Loucy (cell line): ENCODE measurements around the gene IKBKG.

Experiments used
- H2AFZ ChIP-seq: fragments of 200-600 bp; sonication (generic); 2 replicates; pipeline ENCODE4 v1.6.0; 2016; ENCODE audit warnings: antibody characterized with exemption, mild to moderate bottlenecking, low read length, moderate library complexity
- H3F3A ChIP-seq: fragments of 200-600 bp; 2 replicates; pipeline ENCODE4 v1.6.0; 2016; ENCODE audit warnings: antibody characterized with exemption, low read depth, mild to moderate bottlenecking
- H3K27me3 ChIP-seq: fragments of 200-600 bp; sonication (generic); 2 replicates; pipeline ENCODE4 v1.6.1; 2014; ENCODE audit warnings: low read length, mild to moderate bottlenecking; ENCODE audit not compliant: insufficient read depth, poor library complexity, severe bottlenecking
- H3K36me3 ChIP-seq: fragments of 200-600 bp; sonication (generic); 2 replicates; pipeline ENCODE4 v1.6.1; 2016; ENCODE audit warnings: low read length; ENCODE audit not compliant: insufficient read depth
- H3K4me1 ChIP-seq: fragments of 200-600 bp; sonication (generic); 2 replicates; pipeline ENCODE4 v1.5.1; 2014; ENCODE audit warnings: low read length, mild to moderate bottlenecking; ENCODE audit not compliant: insufficient read depth, poor library complexity, severe bottlenecking
- H3K4me2 ChIP-seq: fragments of 200-600 bp; sonication (generic); 2 replicates; pipeline ENCODE4 v1.6.0; 2014; ENCODE audit warnings: antibody characterized with exemption, low read length, low read depth, mild to moderate bottlenecking; ENCODE audit not compliant: poor library complexity, severe bottlenecking
- H3K4me3 ChIP-seq: fragments of 200-600 bp; sonication (generic); 2 replicates; pipeline ENCODE4 v1.5.1; 2014; ENCODE audit warnings: low read length, mild to moderate bottlenecking, mixed read lengths; ENCODE audit not compliant: poor library complexity, severe bottlenecking
- H3K79me2 ChIP-seq: fragments of 200-600 bp; sonication (generic); 2 replicates; pipeline ENCODE4 v1.6.1; 2014; ENCODE audit warnings: low read length; ENCODE audit not compliant: insufficient read depth
- H3K9ac ChIP-seq: fragments of 200-600 bp; sonication (generic); 2 replicates; pipeline ENCODE4 v1.6.0; 2014; ENCODE audit warnings: mild to moderate bottlenecking, low read depth, low read length, moderate library complexity; ENCODE audit not compliant: poor library complexity, severe bottlenecking
- H3K9me2 ChIP-seq: fragments of 200-600 bp; sonication (generic); replicated peaks from 2 replicates; pipeline ENCODE4 v1.6.1; 2016; ENCODE audit warnings: low read depth, low read length, mixed read lengths
- H3K9me3 ChIP-seq: fragments of 200-600 bp; sonication (generic); 2 replicates; pipeline ENCODE4 v1.6.1; 2014; ENCODE audit warnings: mild to moderate bottlenecking, antibody characterized with exemption, low read length, low read depth; ENCODE audit not compliant: insufficient read depth
- H4K20me1 ChIP-seq: fragments of 200-600 bp; sonication (generic); 2 replicates; pipeline ENCODE4 v1.6.0; 2014; ENCODE audit warnings: antibody characterized with exemption, low read length, mild to moderate bottlenecking; ENCODE audit not compliant: insufficient read depth, poor library complexity, severe bottlenecking
- CTCF ChIP-seq: fragments of 200-600 bp; sonication (generic); conservative IDR thresholded peaks from 2 replicates; pipeline ENCODE4 v1.5.1; 2014; ENCODE audit warnings: mild to moderate bottlenecking, antibody characterized with exemption, low read length
- EZH2phosphoT487 ChIP-seq: fragments of 200-600 bp; IDR thresholded peaks from 2 replicates; pipeline ENCODE4 v1.6.1; 2018; ENCODE audit warnings: antibody characterized with exemption, mild to moderate bottlenecking, moderate library complexity, borderline replicate concordance

Gene IKBKG

DNA sequence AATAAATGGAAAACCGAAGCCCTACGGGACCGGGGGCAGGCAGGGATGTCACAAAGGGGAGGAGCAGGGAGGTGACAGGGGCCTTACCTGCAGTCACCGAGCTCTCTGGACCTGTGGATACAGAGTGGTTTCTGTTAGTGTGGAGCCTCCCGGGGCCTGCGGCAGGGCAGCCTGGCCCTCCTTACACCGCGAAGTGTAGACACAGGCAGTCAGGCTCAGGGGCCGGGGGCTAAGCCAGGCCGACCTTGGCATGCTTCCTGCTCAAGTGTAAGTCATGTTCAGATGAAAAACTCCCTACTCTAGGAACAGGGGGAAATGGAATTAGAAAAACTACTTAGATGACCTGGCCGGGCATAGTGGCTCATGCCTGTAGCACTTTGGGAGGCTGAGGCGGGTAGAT, 35.7 kb upstream of the IKBKG start:
- no peaks in the 10 kb centered on the region for H4K20me1 ChIP-seq
- peak overlapping the region; percentile 52 for H3K9ac ChIP-seq
- H3F3A ChIP-seq: no peaks in the 10 kb centered on the region
- H3K9me2 ChIP-seq: no peaks in the 10 kb centered on the region
- no peak overlapping the region for H3K4me3 ChIP-seq
- no peaks in the 10 kb centered on the region for H3K27me3 ChIP-seq
- peaks cover 10% of the 10 kb centered on the region for H3K4me1 ChIP-seq
- peak overlapping the region; percentile 51 for H3K4me2 ChIP-seq
- peak overlapping the region; percentile 64 for H2AFZ ChIP-seq
- TF ChIP-seq CTCF (no peak), EZH2phosphoT487 (no peak)
- H3K9me3 ChIP-seq: no peaks in the 10 kb centered on the region
- no peaks in the 10 kb centered on the region for H3K36me3 ChIP-seq
- H3K79me2 ChIP-seq: peaks cover 8% of the 10 kb centered on the region; the same call in 1 of the 2 replicates

DNA sequence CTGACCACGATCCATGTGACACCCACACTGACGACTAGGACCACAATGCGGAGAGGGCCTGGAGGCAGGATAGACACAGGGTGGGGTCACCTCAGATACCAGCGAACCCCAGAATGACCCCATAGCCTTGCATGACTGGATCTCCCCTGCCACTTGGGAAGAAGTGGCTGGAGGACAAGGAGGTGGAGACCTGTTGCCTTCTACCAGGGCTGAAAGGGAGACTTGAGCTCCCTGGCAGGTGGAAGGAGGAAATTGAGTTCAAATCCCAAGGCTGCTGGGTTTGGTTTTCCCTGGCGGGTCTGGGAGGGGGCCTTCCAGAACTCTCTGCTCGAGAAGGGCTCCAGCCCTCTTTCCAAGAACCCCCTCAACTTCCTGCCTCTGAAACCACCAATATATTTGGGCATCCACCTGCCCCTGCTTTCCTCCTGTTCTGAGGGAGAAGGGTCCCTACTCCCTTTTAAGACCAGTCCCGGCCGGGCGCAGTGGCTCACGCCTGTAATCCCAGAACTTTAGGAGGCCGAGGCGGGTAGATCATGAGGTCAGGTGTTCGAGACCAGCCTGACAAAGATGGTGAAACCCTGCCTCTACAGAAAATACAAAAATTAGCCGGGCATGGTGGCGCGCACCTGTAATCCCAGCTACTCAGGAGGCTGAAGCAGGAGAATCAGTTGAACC, 34.4 kb upstream of the IKBKG start:
- no peak overlapping the region for H3K4me3 ChIP-seq
- H4K20me1 ChIP-seq: no peaks in the 10 kb centered on the region
- no peaks in the 10 kb centered on the region for H3K27me3 ChIP-seq
- no peaks in the 10 kb centered on the region for H3K9me3 ChIP-seq
- peaks cover 8% of the 10 kb centered on the region; the same call in 1 of the 2 replicates for H3K79me2 ChIP-seq
- no peaks in the 10 kb centered on the region for H3K36me3 ChIP-seq
- H3K4me2 ChIP-seq: no peak overlapping the region
- no peak for TF ChIP-seq EZH2phosphoT487
- TF ChIP-seq CTCF: no peak
- no peaks in the 10 kb centered on the region for H3K9me2 ChIP-seq
- no peak overlapping the region for H2AFZ ChIP-seq
- H3F3A ChIP-seq: no peaks in the 10 kb centered on the region
- no peak overlapping the region for H3K9ac ChIP-seq
- H3K4me1 ChIP-seq: peaks cover 10% of the 10 kb centered on the region

DNA sequence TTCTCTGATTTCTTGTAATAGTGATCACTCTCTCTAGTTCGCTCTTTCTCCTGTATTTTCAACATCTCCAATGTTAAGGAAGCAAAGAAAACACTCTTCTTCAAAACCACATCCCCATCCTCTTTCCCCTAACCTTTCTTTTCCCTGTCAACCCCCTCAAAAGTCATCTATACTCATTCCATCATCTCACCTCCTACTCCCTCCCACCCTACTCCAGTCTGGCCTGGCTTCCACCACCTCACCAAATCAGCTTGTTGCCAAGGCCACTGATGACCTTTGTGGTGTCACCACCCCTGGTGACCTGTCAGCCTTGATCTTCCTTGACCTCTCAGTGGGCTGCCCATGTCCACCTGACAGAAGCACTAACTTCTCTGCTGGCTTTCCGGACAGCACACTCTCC, 33.7 kb upstream of the IKBKG start:
- Histone ChIP-seq H3F3A (no peaks in the 10 kb centered on the region), H3K9me2 (no peaks in the 10 kb centered on the region), H3K9ac (no peak overlapping the region), H3K4me2 (no peak overlapping the region), H2AFZ (no peak overlapping the region), H4K20me1 (no peaks in the 10 kb centered on the region), H3K27me3 (no peaks in the 10 kb centered on the region), H3K36me3 (no peaks in the 10 kb centered on the region), H3K9me3 (no peaks in the 10 kb centered on the region), H3K4me3 (no peak overlapping the region), H3K79me2 (peaks cover 8% of the 10 kb centered on the region; the same call in 1 of the 2 replicates), H3K4me1 (peaks cover 10% of the 10 kb centered on the region)
- TF ChIP-seq EZH2phosphoT487 (no peak), CTCF (no peak)
